HepG2 (cell line): ENCODE data around the gene SMYD1. TPM values are rescaled to one million over a fixed set of nuclear protein-coding genes. Genes with fewer than 3 reads are reported as not detected.

ENCODE experiments used
- ARNT2 ChIP-seq: sonication (generic); formaldehyde crosslinking; IDR thresholded peaks from 2 replicates; pipeline ENCODE4 v1.8.0; 2022; ENCODE audit warnings: mild to moderate bottlenecking, low read depth, missing genetic modification reagents, moderate library complexity
- ATF7 ChIP-seq, 2 experiments: fragments of 450-650 bp in 1 of 2; sonication (generic) in 1 of 2; formaldehyde crosslinking in 1 of 2; IDR thresholded peaks; 2 replicates each; pipeline versions ENCODE4 v1.4.0 to v1.6.1; 2016 to 2020; ENCODE audit warnings: antibody characterized with exemption in 1 of 2, mild to moderate bottlenecking in 1 of 2, missing genetic modification reagents in 1 of 2
- BORCS8-MEF2B ChIP-seq: sonication (generic); formaldehyde crosslinking; IDR thresholded peaks from 2 replicates; pipeline ENCODE4 v1.8.0; 2022; ENCODE audit warnings: mild to moderate bottlenecking, missing genetic modification reagents
- HMGA1 ChIP-seq: sonication (generic); formaldehyde crosslinking; conservative IDR thresholded peaks from 2 replicates; pipeline ENCODE4 v1.4.0; 2020; ENCODE audit warnings: missing genetic modification reagents
- RXRA ChIP-seq: sonication (generic); formaldehyde crosslinking; IDR thresholded peaks from 2 replicates; pipeline ENCODE4 v1.5.1; 2020; ENCODE audit warnings: missing genetic modification reagents
- TSC22D2 ChIP-seq: sonication (generic); formaldehyde crosslinking; IDR thresholded peaks from 2 replicates; pipeline ENCODE4 v1.5.1; 2020; ENCODE audit warnings: missing genetic modification reagents, mild to moderate bottlenecking, borderline replicate concordance
- UBTF ChIP-seq: sonication (generic); formaldehyde crosslinking; IDR thresholded peaks from 2 replicates; pipeline ENCODE4 v1.4.0; 2020; ENCODE audit warnings: mild to moderate bottlenecking, missing genetic modification reagents
- ZNF124 ChIP-seq: sonication (generic); formaldehyde crosslinking; IDR thresholded peaks from 2 replicates; pipeline ENCODE4 v1.4.0; 2020; ENCODE audit warnings: missing genetic modification reagents
- ZNF275 ChIP-seq: sonication (generic); formaldehyde crosslinking; IDR thresholded peaks from 2 replicates; pipeline ENCODE4 v1.8.0; 2022; ENCODE audit warnings: missing genetic modification reagents, mild to moderate bottlenecking, inconsistent platforms, borderline replicate concordance
- ZNF503 ChIP-seq: sonication (generic); formaldehyde crosslinking; IDR thresholded peaks from 2 replicates; pipeline ENCODE4 v1.4.0; 2020; ENCODE audit warnings: missing genetic modification reagents
- ZNF558 ChIP-seq: sonication (generic); formaldehyde crosslinking; IDR thresholded peaks from 2 replicates; pipeline ENCODE4 v1.9.0; 2022; ENCODE audit warnings: mild to moderate bottlenecking, missing genetic modification reagents, borderline replicate concordance
- ZNF644 ChIP-seq: IDR thresholded peaks from 2 replicates; pipeline ENCODE4 v1.6.1; 2016; ENCODE audit warnings: low read depth
- ZNF883 ChIP-seq: sonication (generic); formaldehyde crosslinking; IDR thresholded peaks from 2 replicates; pipeline ENCODE4 v1.5.1; 2020; ENCODE audit warnings: mild to moderate bottlenecking, missing genetic modification reagents; ENCODE audit errors: not compliant biosample characterization
- ZSCAN9 ChIP-seq: IDR thresholded peaks from 2 replicates; pipeline ENCODE4 v1.6.1; 2016; ENCODE audit warnings: borderline replicate concordance
- polyA plus RNA-seq, 8 experiments: library from polyadenylated mRNA; depleted of rRNA in 3 of 8; stranded (reverse) in 7 of 8; unstranded in 1 of 8; fragments of >200 nt; fragmentation: Illumina TruSeq in 4 of 8; extraction: Trizol in 4 of 8; gene quantifications; 2 replicates each; pipeline versions ENCODE4 v1.2.1 to v1.2.3, GENCODE V29; 2011 to 2016; ENCODE audit warnings: low read depth in 4 of 8, missing spikeins in 1 of 8, mixed read lengths in 1 of 8; ENCODE audit not compliant: insufficient read depth in 1 of 8
- total RNA-seq, 5 experiments: library from RNA; depleted of rRNA; stranded (reverse); fragments of >200 nt; fragmentation: Illumina TruSeq; extraction: Trizol; gene quantifications; 2 replicates each; pipeline ENCODE4 v1.2.3, GENCODE V29; 2016; ENCODE audit warnings: low read depth in 1 of 5
- TF ChIP-seq, protein P1 (sequence below): IDR thresholded peaks from 2 replicates; pipeline ENCODE4 v1.6.1; 2016; ENCODE audit warnings: low read depth, control low read depth
- TF ChIP-seq, protein P2 (sequence below): fragments of 450-650 bp; IDR thresholded peaks from 2 replicates; pipeline ENCODE4 v1.6.1; 2017
- TF ChIP-seq, protein P3 (sequence below): sonication (generic); formaldehyde crosslinking; conservative IDR thresholded peaks from 2 replicates; pipeline ENCODE4 v1.4.0; 2020; ENCODE audit warnings: mild to moderate bottlenecking, missing genetic modification reagents, moderate library complexity

SMYD1 gene
- total and polyA plus RNA-seq, 2 of the 13 experiments (the other 11 are each of a cell fraction or from before 2014, with no cell fraction given): not detected

DNA sequence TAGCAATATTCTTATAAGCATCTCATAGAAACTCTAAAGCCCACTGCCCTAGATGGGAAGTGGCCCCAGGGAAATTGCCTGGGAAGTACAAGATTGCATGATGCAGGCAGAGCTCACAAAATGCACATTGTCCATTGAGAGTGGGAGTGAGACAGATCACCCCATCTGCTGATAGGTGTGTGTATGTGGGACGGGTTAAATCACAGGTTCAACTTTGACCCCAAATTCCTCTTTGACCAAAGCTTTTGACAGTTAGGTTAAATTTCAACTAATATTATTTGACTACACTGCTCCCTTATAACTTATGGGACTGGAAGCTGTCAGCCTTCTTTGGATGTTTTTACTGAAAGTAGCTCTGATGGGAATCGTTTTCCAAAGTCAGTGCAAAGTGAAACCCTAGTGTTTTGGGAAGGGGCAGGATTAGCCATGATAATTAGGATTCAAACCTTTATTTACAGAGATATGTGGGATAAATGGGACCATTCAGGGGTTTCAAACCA lies 71.6 kb downstream of the SMYD1 start (continued):
- TF ChIP-seq ZNF275 (CRISPR knock-in tag): no peak
- TF ChIP-seq ZNF503 (CRISPR knock-in tag): peak; percentile 92; the same call in 1 of the 2 replicates
- TF ChIP-seq ZNF124: peak; percentile 43; the same call in 1 of the 2 replicates
- no peak for TF ChIP-seq ZNF883 (CRISPR knock-in tag)
- TF ChIP-seq, protein P1, sequence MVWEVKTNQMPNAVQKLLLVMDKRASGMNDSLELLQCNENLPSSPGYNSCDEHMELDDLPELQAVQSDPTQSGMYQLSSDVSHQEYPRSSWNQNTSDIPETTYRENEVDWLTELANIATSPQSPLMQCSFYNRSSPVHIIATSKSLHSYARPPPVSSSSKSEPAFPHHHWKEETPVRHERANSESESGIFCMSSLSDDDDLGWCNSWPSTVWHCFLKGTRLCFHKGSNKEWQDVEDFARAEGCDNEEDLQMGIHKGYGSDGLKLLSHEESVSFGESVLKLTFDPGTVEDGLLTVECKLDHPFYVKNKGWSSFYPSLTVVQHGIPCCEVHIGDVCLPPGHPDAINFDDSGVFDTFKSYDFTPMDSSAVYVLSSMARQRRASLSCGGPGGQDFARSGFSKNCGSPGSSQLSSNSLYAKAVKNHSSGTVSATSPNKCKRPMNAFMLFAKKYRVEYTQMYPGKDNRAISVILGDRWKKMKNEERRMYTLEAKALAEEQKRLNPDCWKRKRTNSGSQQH (CRISPR knock-in tag): 0 out of 2 replicates have a peak, but pooled peaks have one; percentile 41
- TF ChIP-seq ZNF644: peak; percentile 84
- TF ChIP-seq, protein P2, sequence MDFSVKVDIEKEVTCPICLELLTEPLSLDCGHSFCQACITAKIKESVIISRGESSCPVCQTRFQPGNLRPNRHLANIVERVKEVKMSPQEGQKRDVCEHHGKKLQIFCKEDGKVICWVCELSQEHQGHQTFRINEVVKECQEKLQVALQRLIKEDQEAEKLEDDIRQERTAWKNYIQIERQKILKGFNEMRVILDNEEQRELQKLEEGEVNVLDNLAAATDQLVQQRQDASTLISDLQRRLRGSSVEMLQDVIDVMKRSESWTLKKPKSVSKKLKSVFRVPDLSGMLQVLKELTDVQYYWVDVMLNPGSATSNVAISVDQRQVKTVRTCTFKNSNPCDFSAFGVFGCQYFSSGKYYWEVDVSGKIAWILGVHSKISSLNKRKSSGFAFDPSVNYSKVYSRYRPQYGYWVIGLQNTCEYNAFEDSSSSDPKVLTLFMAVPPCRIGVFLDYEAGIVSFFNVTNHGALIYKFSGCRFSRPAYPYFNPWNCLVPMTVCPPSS: no peak
- peak; percentile 97 for TF ChIP-seq ZSCAN9
- TF ChIP-seq, protein P3, sequence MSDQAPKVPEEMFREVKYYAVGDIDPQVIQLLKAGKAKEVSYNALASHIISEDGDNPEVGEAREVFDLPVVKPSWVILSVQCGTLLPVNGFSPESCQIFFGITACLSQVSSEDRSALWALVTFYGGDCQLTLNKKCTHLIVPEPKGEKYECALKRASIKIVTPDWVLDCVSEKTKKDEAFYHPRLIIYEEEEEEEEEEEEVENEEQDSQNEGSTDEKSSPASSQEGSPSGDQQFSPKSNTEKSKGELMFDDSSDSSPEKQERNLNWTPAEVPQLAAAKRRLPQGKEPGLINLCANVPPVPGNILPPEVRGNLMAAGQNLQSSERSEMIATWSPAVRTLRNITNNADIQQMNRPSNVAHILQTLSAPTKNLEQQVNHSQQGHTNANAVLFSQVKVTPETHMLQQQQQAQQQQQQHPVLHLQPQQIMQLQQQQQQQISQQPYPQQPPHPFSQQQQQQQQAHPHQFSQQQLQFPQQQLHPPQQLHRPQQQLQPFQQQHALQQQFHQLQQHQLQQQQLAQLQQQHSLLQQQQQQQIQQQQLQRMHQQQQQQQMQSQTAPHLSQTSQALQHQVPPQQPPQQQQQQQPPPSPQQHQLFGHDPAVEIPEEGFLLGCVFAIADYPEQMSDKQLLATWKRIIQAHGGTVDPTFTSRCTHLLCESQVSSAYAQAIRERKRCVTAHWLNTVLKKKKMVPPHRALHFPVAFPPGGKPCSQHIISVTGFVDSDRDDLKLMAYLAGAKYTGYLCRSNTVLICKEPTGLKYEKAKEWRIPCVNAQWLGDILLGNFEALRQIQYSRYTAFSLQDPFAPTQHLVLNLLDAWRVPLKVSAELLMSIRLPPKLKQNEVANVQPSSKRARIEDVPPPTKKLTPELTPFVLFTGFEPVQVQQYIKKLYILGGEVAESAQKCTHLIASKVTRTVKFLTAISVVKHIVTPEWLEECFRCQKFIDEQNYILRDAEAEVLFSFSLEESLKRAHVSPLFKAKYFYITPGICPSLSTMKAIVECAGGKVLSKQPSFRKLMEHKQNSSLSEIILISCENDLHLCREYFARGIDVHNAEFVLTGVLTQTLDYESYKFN (CRISPR knock-in tag): peak; percentile 98
- TF ChIP-seq ATF7 (IDR thresholded peaks at IDR 0.05): no peak
- TF ChIP-seq ATF7 (CRISPR knock-in tag; IDR thresholded peaks at IDR 0.05): no peak; the same call in 1 of the 2 replicates
- TF ChIP-seq ZNF558 (CRISPR knock-in tag): no peak
- no peak for TF ChIP-seq UBTF (CRISPR knock-in tag)
- no peak for TF ChIP-seq ARNT2 (CRISPR knock-in tag)
- TF ChIP-seq BORCS8-MEF2B (CRISPR knock-in tag): no peak
- TF ChIP-seq TSC22D2 (CRISPR knock-in tag): peak; percentile 60; the same call in 1 of the 2 replicates
- peak; percentile 87; the same call in 1 of the 2 replicates for TF ChIP-seq RXRA
- TF ChIP-seq HMGA1 (CRISPR knock-in tag): no peak
